DOHH2 (cell line): ENCODE data around the gene LYRM4.

Source experiments
- CTCF ChIP-seq: fragments of 200-600 bp; sonication (generic); IDR thresholded peaks from one replicate; pipeline ENCODE4 v1.5.1; 2014; ENCODE audit warnings: antibody characterized with exemption, mild to moderate bottlenecking, low read depth, low read length; ENCODE audit not compliant: poor library complexity, severe bottlenecking
- EZH2phosphoT487 ChIP-seq: fragments of 200-600 bp; sonication (generic); IDR thresholded peaks from 2 replicates; pipeline ENCODE4 v1.6.1; 2017; ENCODE audit warnings: borderline replicate concordance, mild to moderate bottlenecking, antibody characterized with exemption, low read length, moderate library complexity, mixed read lengths

- TF ChIP-seq EZH2phosphoT487 (no peak), CTCF (no peak)
Observed at GRCh38 chr6:5305968-5306626, 45.3 kb upstream of the LYRM4 start.
